Measurements from ENCODE around the gene PDZK1IP1. TPM values are rescaled to one million over a fixed set of nuclear protein-coding genes. Genes with fewer than 3 reads are reported as not detected.

The PDZK1IP1 gene
- polyA plus RNA-seq, 1 experiment, result not detected

GRCh38 chr1:47181095-47181954 is 8.5 kb downstream of the PDZK1IP1 start:
- DNase-seq (ENCODE audit: low read depth, low spot score), result no peak

GRCh38 chr1:47180603-47181094 is 9.2 kb downstream of the PDZK1IP1 start:
- no peaks in the 10 kb centered on the region for H3K9me3 ChIP-seq (ENCODE audit: control insufficient read depth, insufficient read depth, low read length)
- CTCF ChIA-PET, result interaction anchor here (1.2 to 4.9 kb wide), 4 partner anchors 12 to 546 kb away, joined by 4 to 56 read pairs (median 10); no protein-coding TSS in a partner anchor
- TF ChIP-seq CTCF (IDR thresholded peaks at IDR 0.05; ENCODE audit: low read depth, low read length), result no peak
- no peak overlapping the region for H3K4me3 ChIP-seq (ENCODE audit: low read depth, low read length)
- DNase-seq (ENCODE audit: low read depth, low spot score), result no peak
- POLR2A ChIA-PET, result no interaction called here
- H3K27ac ChIP-seq (ENCODE audit: low read depth, low read length), result no peak overlapping the region
- peaks cover 8% of the 10 kb centered on the region for H3K27me3 ChIP-seq (ENCODE audit: control insufficient read depth, insufficient read depth, low read length)

More at GRCh38 chr1:47181095-47181954, 8.5 kb downstream of the PDZK1IP1 start:
- CTCF ChIA-PET, result interaction anchor here (1.2 to 4.9 kb wide), 4 partner anchors 11 to 545 kb away, joined by 4 to 56 read pairs (median 10); no protein-coding TSS in a partner anchor
- TF ChIP-seq CTCF (IDR thresholded peaks at IDR 0.05; ENCODE audit: low read depth, low read length), result no peak
- Histone ChIP-seq H3K4me3 (ENCODE audit: low read depth, low read length) (no peak overlapping the region), H3K9me3 (ENCODE audit: control insufficient read depth, insufficient read depth, low read length) (no peaks in the 10 kb centered on the region), H3K27ac (ENCODE audit: low read depth, low read length) (no peak overlapping the region), H3K27me3 (ENCODE audit: control insufficient read depth, insufficient read depth, low read length) (peaks cover 6% of the 10 kb centered on the region)
- POLR2A ChIA-PET, result no interaction called here

GRCh38 chr1:47179988-47180563 is 9.8 kb downstream of the PDZK1IP1 start:
- H3K27me3 ChIP-seq (ENCODE audit: control insufficient read depth, insufficient read depth, low read length), result peaks cover 8% of the 10 kb centered on the region
- no peak for TF ChIP-seq CTCF (IDR thresholded peaks at IDR 0.05; ENCODE audit: low read depth, low read length)
- no peaks in the 10 kb centered on the region for H3K9me3 ChIP-seq (ENCODE audit: control insufficient read depth, insufficient read depth, low read length)
- CTCF ChIA-PET, result interaction anchor here (0.6 to 6.1 kb wide), 39 partner anchors 9 to 839 kb away, joined by 3 to 127 read pairs (median 6); partner anchors contain the start of genes FOXD2 and PDZK1IP1
- POLR2A ChIA-PET, result interaction anchor here (0.7 kb wide), 1 partner anchor 91 kb away, joined by 3 read pairs; no protein-coding TSS in a partner anchor
- no peak overlapping the region for H3K27ac ChIP-seq (ENCODE audit: low read depth, low read length)
- no peak overlapping the region; the same call in 1 of the 2 replicates for H3K4me3 ChIP-seq (ENCODE audit: low read depth, low read length)
- no peak for DNase-seq (ENCODE audit: low read depth, low spot score)

GRCh38 chr1:47179017-47179987 is 10.5 kb downstream of the PDZK1IP1 start:
- CTCF ChIA-PET, result interaction anchor here (0.5 to 6.1 kb wide), 72 partner anchors 10 to 1906 kb away, joined by 3 to 127 read pairs (median 4); partner anchors contain the start of genes EFCAB14, FOXD2 and PDZK1IP1
- H3K4me3 ChIP-seq (ENCODE audit: low read depth, low read length), result peak overlapping the region; percentile 61
- POLR2A ChIA-PET, result interaction anchor here (0.6 to 1.1 kb wide), 5 partner anchors 11 to 482 kb away, joined by 3 to 5 read pairs (median 3); partner anchors contain the start of gene PDZK1IP1
- H3K27me3 ChIP-seq (ENCODE audit: control insufficient read depth, insufficient read depth, low read length), result peaks cover 8% of the 10 kb centered on the region
- TF ChIP-seq CTCF (IDR thresholded peaks at IDR 0.05; ENCODE audit: low read depth, low read length), result peak; percentile 96
- DNase-seq (ENCODE audit: low read depth, low spot score), result peak; percentile 83
- H3K27ac ChIP-seq (ENCODE audit: low read depth, low read length), result no peak overlapping the region
- H3K9me3 ChIP-seq (ENCODE audit: control insufficient read depth, insufficient read depth, low read length), result no peaks in the 10 kb centered on the region
